Natural killer cell (primary cell): ENCODE measurements around the gene SERP1. TPM values are rescaled to one million over a fixed set of nuclear protein-coding genes. Genes with fewer than 3 reads are reported as not detected.
A peak's percentile ranks its signal among the peaks of the same experiment; 100 is the strongest.

Source experiments
- ATAC-seq, 3 donors: fragments of 150-1000 bp in 2 of 3; fragments of 200-7000 bp in 1 of 3; cut with Tn5 transposase; 1 replicate in 1 of 3; 2 replicates in 2 of 3; pipeline ENCODE4 v1.10.0; 2021; ENCODE audit warnings: mild to moderate bottlenecking in 2 of 3, moderate library complexity in 2 of 3
- DNase-seq, 2 donors: peaks; one replicate each; pipeline versions ENCODE4 v3.0.0 to v3.0.0-alpha.2; 2013 to 2021; ENCODE audit warnings: mixed read lengths in 1 of 2
- H3K27ac ChIP-seq: one replicate; pipeline ENCODE4 v1.5.1; 2013; ENCODE audit warnings: mild to moderate bottlenecking, low read length
- H3K27me3 ChIP-seq: one replicate; pipeline ENCODE4 v1.6.1; 2013; ENCODE audit warnings: low read length; ENCODE audit not compliant: control insufficient read depth, insufficient read depth
- H3K36me3 ChIP-seq: one replicate; pipeline ENCODE4 v1.6.1; 2013; ENCODE audit warnings: low read length; ENCODE audit not compliant: control insufficient read depth, insufficient read depth
- H3K4me1 ChIP-seq: one replicate; pipeline ENCODE4 v1.6.1; 2013; ENCODE audit warnings: low read length; ENCODE audit not compliant: control insufficient read depth, insufficient read depth
- H3K4me3 ChIP-seq: one replicate; pipeline ENCODE4 v1.5.1; 2013; ENCODE audit warnings: low read length
- H3K9me3 ChIP-seq: one replicate; pipeline ENCODE4 v1.6.1; 2013; ENCODE audit warnings: low read length; ENCODE audit not compliant: control insufficient read depth, insufficient read depth
- H3K27ac Mint-ChIP-seq, 2 donors: one replicate each; pipeline ENCODE4 v1.8.0; 2022; ENCODE audit warnings: mild to moderate bottlenecking in 2 of 2, mixed read lengths in 2 of 2, moderate library complexity in 1 of 2
- H3K27me3 Mint-ChIP-seq, 2 donors: one replicate each; pipeline ENCODE4 v1.8.0; 2022; ENCODE audit warnings: low read depth in 2 of 2, mixed read lengths in 2 of 2
- H3K36me3 Mint-ChIP-seq: one replicate; pipeline ENCODE4 v1.8.0; 2022; ENCODE audit warnings: mixed read lengths
- H3K4me1 Mint-ChIP-seq, 2 donors: one replicate each; pipeline ENCODE4 v1.8.0; 2022; ENCODE audit warnings: mixed read lengths in 2 of 2
- H3K4me3 Mint-ChIP-seq: one replicate; pipeline ENCODE4 v1.8.0; 2022; ENCODE audit warnings: mild to moderate bottlenecking, moderate library complexity, mixed read lengths
- H3K9me3 Mint-ChIP-seq, 2 donors: one replicate each; pipeline ENCODE4 v1.8.0; 2022; ENCODE audit warnings: mixed read lengths in 2 of 2
- WGBS: methylation state at CpG from one replicate; pipeline ENCODE4 v1.1.7; 2013; ENCODE audit warnings: missing lambda C conversion rate; ENCODE audit not compliant: insufficient coverage; 5-methylcytosine and 5-hydroxymethylcytosine counted together
- intact Hi-C: fragments of 100-400 bp; cut with micrococcal nuclease; formaldehyde crosslinking; loops from one replicate; pipeline ENCODE4 v1.14.2; 2022
- total RNA-seq, 4 donors: library from RNA; stranded (reverse); fragments of 120-200 nt in 1 of 4; gene quantifications; one replicate each; pipeline versions ENCODE4 v1.2.3 to v1.2.4, GENCODE V29; 2013 to 2022
- TF ChIP-seq, protein P1 (sequence below): fragments of 200-600 bp; IDR thresholded peaks from one replicate; pipeline ENCODE4 v1.8.0; 2022; ENCODE audit warnings: antibody characterized with exemption

Gene SERP1
- total RNA-seq, 3 donors from 2014 or later (not counting 1 experiment from before 2014, with no cell fraction given) = 91.1 to 106 (median 94.9) TPM

- H3K36me3 Mint-ChIP-seq = peaks cover 11% of the 10 kb centered on the region
- Histone ChIP-seq H3K4me3 (no peak overlapping the region), H3K36me3 (peaks cover 30% of the 10 kb centered on the region), H3K27me3 (no peaks in the 10 kb centered on the region), H3K4me1 (no peaks in the 10 kb centered on the region), H3K9me3 (no peaks in the 10 kb centered on the region), H3K27ac (no peak overlapping the region)
- intact Hi-C loops = no loop called here
- DNase-seq = no peak
- no peaks in the 10 kb centered on the region for H3K9me3 Mint-ChIP-seq
- H3K27ac Mint-ChIP-seq = peak overlapping the region in 1 of 2 donors; percentile 48
- ATAC-seq = peak in 2 of 3 donors; percentile 25 to 59
- WGBS = 74% methylated on average over 9 of the region's 9 CpGs
- no peak overlapping the region for H3K4me3 Mint-ChIP-seq
- no peaks in the 10 kb centered on the region for H3K4me1 Mint-ChIP-seq
- H3K27me3 Mint-ChIP-seq = no peaks in the 10 kb centered on the region
- TF ChIP-seq, protein P1, sequence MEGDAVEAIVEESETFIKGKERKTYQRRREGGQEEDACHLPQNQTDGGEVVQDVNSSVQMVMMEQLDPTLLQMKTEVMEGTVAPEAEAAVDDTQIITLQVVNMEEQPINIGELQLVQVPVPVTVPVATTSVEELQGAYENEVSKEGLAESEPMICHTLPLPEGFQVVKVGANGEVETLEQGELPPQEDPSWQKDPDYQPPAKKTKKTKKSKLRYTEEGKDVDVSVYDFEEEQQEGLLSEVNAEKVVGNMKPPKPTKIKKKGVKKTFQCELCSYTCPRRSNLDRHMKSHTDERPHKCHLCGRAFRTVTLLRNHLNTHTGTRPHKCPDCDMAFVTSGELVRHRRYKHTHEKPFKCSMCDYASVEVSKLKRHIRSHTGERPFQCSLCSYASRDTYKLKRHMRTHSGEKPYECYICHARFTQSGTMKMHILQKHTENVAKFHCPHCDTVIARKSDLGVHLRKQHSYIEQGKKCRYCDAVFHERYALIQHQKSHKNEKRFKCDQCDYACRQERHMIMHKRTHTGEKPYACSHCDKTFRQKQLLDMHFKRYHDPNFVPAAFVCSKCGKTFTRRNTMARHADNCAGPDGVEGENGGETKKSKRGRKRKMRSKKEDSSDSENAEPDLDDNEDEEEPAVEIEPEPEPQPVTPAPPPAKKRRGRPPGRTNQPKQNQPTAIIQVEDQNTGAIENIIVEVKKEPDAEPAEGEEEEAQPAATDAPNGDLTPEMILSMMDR = no peak
Observed at GRCh38 chr3:150588027-150588830, 41.9 kb upstream of the SERP1 start.

DNA sequence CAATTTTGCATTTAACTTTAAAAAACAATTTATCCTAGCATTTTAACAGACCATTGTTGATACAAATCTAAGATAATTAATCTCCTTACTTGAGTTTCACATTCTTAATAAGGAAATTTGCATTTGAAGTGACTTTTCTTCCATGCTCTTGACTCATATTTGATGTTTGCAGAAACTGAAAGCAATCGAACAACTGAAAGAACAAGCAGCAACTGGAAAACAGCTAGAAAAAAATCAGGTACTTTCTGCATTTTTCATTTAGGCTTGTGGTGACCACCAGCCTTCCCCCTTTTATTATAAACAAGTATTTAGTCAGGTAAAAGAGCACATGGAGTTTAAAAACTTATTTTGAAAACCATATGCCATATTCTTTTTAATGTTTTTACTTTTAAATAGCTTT lies 36.7 kb upstream of the SERP1 start:
- Histone ChIP-seq H3K27ac (no peak overlapping the region), H3K4me1 (no peaks in the 10 kb centered on the region), H3K4me3 (no peak overlapping the region), H3K9me3 (no peaks in the 10 kb centered on the region), H3K36me3 (peaks cover 60% of the 10 kb centered on the region), H3K27me3 (no peaks in the 10 kb centered on the region)
- Mint-ChIP-seq H3K4me1 (no peaks in the 10 kb centered on the region), H3K9me3 (no peaks in the 10 kb centered on the region), H3K27ac (no peak overlapping the region), H3K36me3 (peaks cover 11% of the 10 kb centered on the region), H3K27me3 (no peaks in the 10 kb centered on the region), H3K4me3 (no peak overlapping the region)
- WGBS = 80% methylated on average over 1 of the region's 1 CpG
- intact Hi-C loops = no loop called here
- ATAC-seq = no peak
- TF ChIP-seq, protein P1 = no peak
- DNase-seq = no peak

GRCh38 chr3:150582620-150583019 lies 36.3 kb upstream of the SERP1 start:
- TF ChIP-seq, protein P1 = no peak
- Mint-ChIP-seq H3K27ac (no peak overlapping the region), H3K27me3 (no peaks in the 10 kb centered on the region), H3K9me3 (no peaks in the 10 kb centered on the region), H3K4me3 (no peak overlapping the region), H3K4me1 (no peaks in the 10 kb centered on the region), H3K36me3 (peaks cover 11% of the 10 kb centered on the region)
- Histone ChIP-seq H3K36me3 (peaks cover 63% of the 10 kb centered on the region), H3K9me3 (no peaks in the 10 kb centered on the region), H3K27ac (no peak overlapping the region), H3K4me1 (no peaks in the 10 kb centered on the region), H3K27me3 (no peaks in the 10 kb centered on the region), H3K4me3 (no peak overlapping the region)
- WGBS = 92% methylated on average over 2 of the region's 2 CpGs
- ATAC-seq (no peak), DNase-seq (no peak)
- intact Hi-C loops = no loop called here

GRCh38 chr3:150581174-150581573 lies 34.9 kb upstream of the SERP1 start:
- H3K27ac Mint-ChIP-seq = peak overlapping the region in 1 of 2 donors; percentile 18
- DNase-seq (no peak), ATAC-seq (no peak)
- no peaks in the 10 kb centered on the region for H3K27me3 Mint-ChIP-seq
- H3K36me3 Mint-ChIP-seq = peaks cover 11% of the 10 kb centered on the region
- Histone ChIP-seq H3K4me1 (no peaks in the 10 kb centered on the region), H3K4me3 (no peak overlapping the region), H3K9me3 (no peaks in the 10 kb centered on the region), H3K27ac (no peak overlapping the region), H3K36me3 (peaks cover 68% of the 10 kb centered on the region), H3K27me3 (no peaks in the 10 kb centered on the region)
- TF ChIP-seq, protein P1 = no peak
- intact Hi-C loops = no loop called here
- H3K9me3 Mint-ChIP-seq = no peaks in the 10 kb centered on the region
- no peaks in the 10 kb centered on the region for H3K4me1 Mint-ChIP-seq
- no peak overlapping the region for H3K4me3 Mint-ChIP-seq
